Caco-2 (cell line): ENCODE data around the gene NUDT3. TPM values are rescaled to one million over a fixed set of nuclear protein-coding genes. Genes with fewer than 3 reads are reported as not detected.

Experiments used
- BruUV-seq: library from RNA; stranded (reverse); fragments of 400-500 nt; replicated peaks from 2 replicates; lab custom pipeline; 2021; lab: Mats Ljungman, UMichigan
- CTCF ChIA-PET: fragments of 300-600 bp; sonication (Branson Sonifier 250); formaldehyde crosslinking; loops from one replicate; lab custom pipeline; 2022; ENCODE audit warnings: antibody characterized with exemption; lab: Charles Lee
- POLR2A ChIA-PET: fragments of 300-600 bp; sonication (Branson Sonifier 250); formaldehyde crosslinking; loops from one replicate; lab custom pipeline; 2022; ENCODE audit warnings: antibody characterized with exemption; lab: Charles Lee
- DNase-seq, 2 experiments: peaks; one replicate each; pipeline versions ENCODE4 v3.0.0 to v3.0.0-alpha.2; 2020 to 2022
- H3K27me3 ChIP-seq: replicated peaks from 2 replicates; pipeline ENCODE4 v1.6.0; 2011; ENCODE audit warnings: low read length; ENCODE audit not compliant: control insufficient read depth, insufficient read depth
- H3K36me3 ChIP-seq: 2 replicates; pipeline ENCODE4 v1.5.1; 2011; ENCODE audit warnings: low read length; ENCODE audit not compliant: control insufficient read depth, insufficient read depth
- H3K4me1 ChIP-seq: fragments of 250-450 bp; sonication (Bioruptor Pico); 2 replicates; pipeline ENCODE4 v1.5.1; 2020; ENCODE audit warnings: mild to moderate bottlenecking
- H3K4me3 ChIP-seq: 2 replicates; pipeline ENCODE4 v1.5.1; 2011; ENCODE audit warnings: low read depth, mild to moderate bottlenecking, control low read depth, low read length
- H3K9me3 ChIP-seq: fragments of 250-450 bp; sonication (Bioruptor Pico); 2 replicates; pipeline ENCODE4 v1.5.1; 2020; ENCODE audit warnings: mild to moderate bottlenecking, moderate library complexity
- H3K27ac Mint-ChIP-seq: one replicate; pipeline ENCODE4 v1.8.0; 2022; ENCODE audit warnings: mixed read lengths; ENCODE audit not compliant: unreplicated experiment
- H3K27me3 Mint-ChIP-seq: one replicate; pipeline ENCODE4 v1.8.0; 2022; ENCODE audit warnings: mixed read lengths; ENCODE audit not compliant: insufficient read depth, unreplicated experiment
- H3K36me3 Mint-ChIP-seq: one replicate; pipeline ENCODE4 v1.8.0; 2022; ENCODE audit warnings: mild to moderate bottlenecking, mixed read lengths; ENCODE audit not compliant: insufficient read depth, unreplicated experiment
- H3K4me1 Mint-ChIP-seq: one replicate; pipeline ENCODE4 v1.8.0; 2022; ENCODE audit warnings: low read depth, mixed read lengths; ENCODE audit not compliant: unreplicated experiment
- H3K4me3 Mint-ChIP-seq: one replicate; pipeline ENCODE4 v1.8.0; 2022; ENCODE audit warnings: mild to moderate bottlenecking, moderate library complexity, mixed read lengths; ENCODE audit not compliant: unreplicated experiment
- H3K9me3 Mint-ChIP-seq: one replicate; pipeline ENCODE4 v1.8.0; 2022; ENCODE audit warnings: mixed read lengths; ENCODE audit not compliant: unreplicated experiment
- CTCF ChIP-seq, 2 experiments: fragments of 200-600 bp in 1 of 2; IDR thresholded peaks; 1 replicate in 1 of 2; 2 replicates in 1 of 2; pipeline versions ENCODE4 v1.5.1 to v1.8.0; 2011 to 2022; ENCODE audit warnings: antibody characterized with exemption in 1 of 2, control low read depth in 1 of 2, inconsistent platforms in 1 of 2, low read depth in 1 of 2, low read length in 1 of 2, mild to moderate bottlenecking in 1 of 2, moderate library complexity in 1 of 2; ENCODE audit not compliant: insufficient read depth in 1 of 2, severe bottlenecking in 1 of 2, unreplicated experiment in 1 of 2
- intact Hi-C: fragments of 100-400 bp; cut with micrococcal nuclease; formaldehyde crosslinking; loops from one replicate; pipeline ENCODE4 v1.10.0; 2022; ENCODE audit not compliant: unreplicated experiment
- total RNA-seq: library from RNA; stranded (reverse); gene quantifications from 2 replicates; pipeline ENCODE4 v1.2.3, GENCODE V29; 2022

Gene NUDT3
- total RNA-seq, 1 experiment from 2014 or later = 22.9 TPM

DNA sequence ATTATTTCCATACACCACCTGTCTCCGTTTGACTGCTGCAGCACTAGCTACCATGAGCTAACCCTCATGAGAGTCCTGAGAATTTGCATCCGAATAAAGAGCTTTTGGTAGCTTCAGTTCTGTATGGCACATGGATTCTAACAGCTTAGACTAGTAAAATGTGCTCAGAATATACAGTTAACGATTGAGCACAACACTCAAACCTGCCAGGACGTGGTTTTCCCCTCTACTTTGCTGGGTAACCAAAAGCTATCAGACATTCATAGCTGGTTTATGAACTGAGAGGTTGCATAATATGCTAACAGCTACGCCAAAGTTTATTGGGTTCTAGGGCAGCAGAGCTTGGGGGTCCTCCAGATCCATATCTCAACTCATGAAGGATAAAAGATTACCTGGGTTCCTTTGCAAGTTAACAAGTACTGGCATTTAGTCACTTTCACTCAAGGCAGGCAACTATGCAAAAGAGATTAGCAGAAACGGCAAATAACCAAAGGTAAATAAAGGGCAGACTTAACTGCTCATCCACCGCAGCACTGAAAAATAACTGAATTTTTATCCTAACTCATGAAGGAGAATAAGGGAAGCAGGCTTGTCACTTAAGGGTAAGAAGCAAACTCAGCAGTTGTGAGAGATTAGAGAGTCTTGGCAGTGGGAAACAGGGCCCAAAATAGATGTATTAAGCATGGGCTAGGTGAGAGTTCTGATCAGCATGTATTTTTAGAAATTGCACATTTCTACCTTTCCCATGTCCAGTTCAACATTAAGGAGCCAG lies 29.4 kb downstream of the NUDT3 start:
- Mint-ChIP-seq H3K27ac (no peak overlapping the region), H3K36me3 (no peaks in the 10 kb centered on the region)

GRCh38 chr6:34362176-34362575 lies 30.3 kb downstream of the NUDT3 start:
- H3K4me1 Mint-ChIP-seq = peaks cover 10% of the 10 kb centered on the region
- Histone ChIP-seq H3K9me3 (no peaks in the 10 kb centered on the region), H3K27me3 (no peaks in the 10 kb centered on the region), H3K4me3 (no peak overlapping the region), H3K4me1 (0 out of 2 replicates have a peak, but pooled peaks cover 7% of the 10 kb centered on the region), H3K36me3 (no peaks in the 10 kb centered on the region)
- H3K36me3 Mint-ChIP-seq = no peaks in the 10 kb centered on the region
- H3K9me3 Mint-ChIP-seq = no peaks in the 10 kb centered on the region
- H3K27me3 Mint-ChIP-seq = no peaks in the 10 kb centered on the region
- ChIA-PET CTCF (no interaction called here), POLR2A (no interaction called here)
- no peak overlapping the region for H3K27ac Mint-ChIP-seq
- no peak for TF ChIP-seq CTCF (IDR thresholded peaks at IDR 0.05; ENCODE audit: insufficient read depth in 1 of 2, low read depth in 1 of 2, low read length in 1 of 2, severe bottlenecking in 1 of 2, unreplicated experiment in 1 of 2)
- intact Hi-C loops = no loop called here
- no TSS peak for BruUV-seq
- no peak overlapping the region for H3K4me3 Mint-ChIP-seq
- no peak for DNase-seq

More for the DNA sequence above, 29.4 kb downstream of the NUDT3 start:
- H3K9me3 Mint-ChIP-seq = no peaks in the 10 kb centered on the region
- CTCF ChIA-PET = interaction anchor here (0.6 kb wide), 1 partner anchor 52 kb away, joined by 4 read pairs; no protein-coding TSS in a partner anchor
- Histone ChIP-seq H3K27me3 (no peaks in the 10 kb centered on the region), H3K4me3 (no peak overlapping the region), H3K36me3 (no peaks in the 10 kb centered on the region), H3K4me1 (0 out of 2 replicates have a peak, but pooled peaks cover 7% of the 10 kb centered on the region), H3K9me3 (no peaks in the 10 kb centered on the region)
- no peak for DNase-seq
- no TSS peak for BruUV-seq
- no peak for TF ChIP-seq CTCF (IDR thresholded peaks at IDR 0.05; ENCODE audit: insufficient read depth in 1 of 2, low read depth in 1 of 2, low read length in 1 of 2, severe bottlenecking in 1 of 2, unreplicated experiment in 1 of 2)
- no peaks in the 10 kb centered on the region for H3K27me3 Mint-ChIP-seq
- H3K4me3 Mint-ChIP-seq = no peak overlapping the region
- peaks cover 10% of the 10 kb centered on the region for H3K4me1 Mint-ChIP-seq
- POLR2A ChIA-PET = interaction anchor here (0.6 kb wide), 1 partner anchor 666 kb away, joined by 5 read pairs; no protein-coding TSS in a partner anchor
- intact Hi-C loops = no loop called here

GRCh38 chr6:34360556-34360955 lies 31.9 kb downstream of the NUDT3 start:
- Mint-ChIP-seq H3K27ac (no peak overlapping the region), H3K9me3 (no peaks in the 10 kb centered on the region), H3K27me3 (no peaks in the 10 kb centered on the region), H3K4me3 (no peak overlapping the region), H3K36me3 (no peaks in the 10 kb centered on the region), H3K4me1 (peaks cover 10% of the 10 kb centered on the region)
- Histone ChIP-seq H3K4me1 (0 out of 2 replicates have a peak, but pooled peaks cover 7% of the 10 kb centered on the region), H3K9me3 (no peaks in the 10 kb centered on the region), H3K27me3 (no peaks in the 10 kb centered on the region), H3K4me3 (no peak overlapping the region), H3K36me3 (no peaks in the 10 kb centered on the region)
- TF ChIP-seq CTCF (IDR thresholded peaks at IDR 0.05; ENCODE audit: insufficient read depth in 1 of 2, low read depth in 1 of 2, low read length in 1 of 2, severe bottlenecking in 1 of 2, unreplicated experiment in 1 of 2) = no peak
- ChIA-PET CTCF (no interaction called here), POLR2A (no interaction called here)
- intact Hi-C loops = no loop called here
- BruUV-seq = no TSS peak
- no peak for DNase-seq
